HG03066 (cell line): ENCODE data around the gene PCIF1.
"Not testable (repeated sequence)": the region's sequence is repeated elsewhere in the genome, so short reads cannot be mapped to it uniquely, and the experiment has no call there.

ENCODE experiments used
- ATAC-seq: cut with Tn5 transposase; IDR thresholded peaks from one replicate; pipeline ENCODE4 v1.9.1; 2021; ENCODE audit warnings: low read depth; ENCODE audit not compliant: unreplicated experiment

Gene PCIF1

GRCh38 chr20:45921337-45922189, 12.9 kb upstream of the PCIF1 start:
- no peak for ATAC-seq

GRCh38 chr20:45924391-45925261, 9.9 kb upstream of the PCIF1 start:
- ATAC-seq = no peak

- no peak for ATAC-seq
These were observed 8.5 kb upstream of the PCIF1 start for GRCh38 chr20:45925821-45926506.

GRCh38 chr20:45926731-45927070, 7.8 kb upstream of the PCIF1 start:
- no peak for ATAC-seq

GRCh38 chr20:45927071-45927878, 7.2 kb upstream of the PCIF1 start:
- no peak for ATAC-seq

GRCh38 chr20:45931680-45932079, 2.8 kb upstream of the PCIF1 start:
- ATAC-seq = not testable (repeated sequence)

- no peak for ATAC-seq
These were observed 1.0 kb upstream of the PCIF1 start for GRCh38 chr20:45933266-45934045.

GRCh38 chr20:45934046-45934585, 367 bp upstream of the PCIF1 start:
- no peak for ATAC-seq

- ATAC-seq = peak; percentile 7
These were observed 1.0 kb downstream of the PCIF1 start for GRCh38 chr20:45935416-45936046.

GRCh38 chr20:45937765-45938164, 3.3 kb downstream of the PCIF1 start:
- no peak for ATAC-seq

- no peak for ATAC-seq
These were observed 4.4 kb downstream of the PCIF1 start for GRCh38 chr20:45938727-45939438.

- ATAC-seq = no peak
These were observed 5.6 kb downstream of the PCIF1 start for GRCh38 chr20:45940053-45940452.

GRCh38 chr20:45940469-45940868, 6.0 kb downstream of the PCIF1 start:
- no peak for ATAC-seq

- ATAC-seq = no peak
These were observed 9.1 kb downstream of the PCIF1 start for GRCh38 chr20:45943613-45944012.

- ATAC-seq = no peak
These were observed 9.9 kb downstream of the PCIF1 start for GRCh38 chr20:45944151-45944964.

GRCh38 chr20:45944965-45945677, 10.6 kb downstream of the PCIF1 start:
- no peak for ATAC-seq

GRCh38 chr20:45945678-45946148, 11.2 kb downstream of the PCIF1 start:
- ATAC-seq = no peak
